ENCODE results near the gene PRKCA.
"Not testable (repeated sequence)": the region's sequence is repeated elsewhere in the genome, so short reads cannot be mapped to it uniquely, and the experiment has no call there.

Gene PRKCA

GRCh38 chr17:66589892-66590291 lies 287.5 kb downstream of the PRKCA start:
- no peak for FAIRE-seq

- no peak for FAIRE-seq
Measured at GRCh38 chr17:66593116-66593515, 290.7 kb downstream of the PRKCA start.

- FAIRE-seq: no peak
Measured at GRCh38 chr17:66595893-66596292, 293.5 kb downstream of the PRKCA start.

- FAIRE-seq: no peak
Measured at GRCh38 chr17:66602659-66603384, 300.4 kb downstream of the PRKCA start.

- no peak for FAIRE-seq
Measured at GRCh38 chr17:66604376-66604775, 302.0 kb downstream of the PRKCA start.

GRCh38 chr17:66605541-66605940 lies 303.1 kb downstream of the PRKCA start:
- FAIRE-seq: no peak

- FAIRE-seq: no peak
Measured at GRCh38 chr17:66610361-66611133, 308.1 kb downstream of the PRKCA start.

- FAIRE-seq: no peak
Measured at GRCh38 chr17:66611397-66611796, 309.0 kb downstream of the PRKCA start.

GRCh38 chr17:66612993-66613392 lies 310.6 kb downstream of the PRKCA start:
- no peak for FAIRE-seq

- FAIRE-seq: no peak
Measured at GRCh38 chr17:66614469-66614868, 312.1 kb downstream of the PRKCA start.

- no peak for FAIRE-seq
Measured at GRCh38 chr17:66619206-66619605, 316.8 kb downstream of the PRKCA start.

GRCh38 chr17:66620528-66620927 lies 318.1 kb downstream of the PRKCA start:
- no peak for FAIRE-seq

- not testable (repeated sequence) for FAIRE-seq
Measured at GRCh38 chr17:66624630-66625029, 322.2 kb downstream of the PRKCA start.

- FAIRE-seq: peak; percentile 76
Measured at GRCh38 chr17:66625311-66625767, 322.9 kb downstream of the PRKCA start.

- no peak for FAIRE-seq
Measured at GRCh38 chr17:66627985-66628384, 325.6 kb downstream of the PRKCA start.

- FAIRE-seq: no peak
Measured at GRCh38 chr17:66629762-66630161, 327.3 kb downstream of the PRKCA start.

GRCh38 chr17:66630379-66630778 lies 328.0 kb downstream of the PRKCA start:
- FAIRE-seq: no peak

GRCh38 chr17:66630828-66631472 lies 328.5 kb downstream of the PRKCA start:
- no peak for FAIRE-seq

GRCh38 chr17:66632731-66633130 lies 330.3 kb downstream of the PRKCA start:
- no peak for FAIRE-seq

GRCh38 chr17:66633317-66633965 lies 331.0 kb downstream of the PRKCA start:
- no peak for FAIRE-seq

GRCh38 chr17:66634193-66634592 lies 331.8 kb downstream of the PRKCA start:
- no peak for FAIRE-seq

GRCh38 chr17:66635386-66636045 lies 333.1 kb downstream of the PRKCA start:
- no peak for FAIRE-seq

GRCh38 chr17:66636111-66636510 lies 333.7 kb downstream of the PRKCA start:
- FAIRE-seq: no peak

All from G401.6 (cell line).